MM.1S (cell line): ENCODE results near the gene CABP7.

Source experiments
- DNase-seq: peaks from one replicate; pipeline ENCODE4 v3.0.0-alpha.2; 2015
- H2AFZ ChIP-seq: fragments of 300-600 bp; sonication (generic); 2 replicates; pipeline ENCODE4 v1.6.0; 2016; ENCODE audit warnings: antibody characterized with exemption, low read length
- H3F3A ChIP-seq: fragments of 300-600 bp; sonication (generic); 2 replicates; pipeline ENCODE4 v1.6.1; 2016; ENCODE audit warnings: mild to moderate bottlenecking, antibody characterized with exemption, low read length, moderate library complexity, mixed read lengths; ENCODE audit not compliant: insufficient read depth
- H3K27ac ChIP-seq: fragments of 300-600 bp; sonication (generic); 2 replicates; pipeline ENCODE4 v1.5.1; 2016; ENCODE audit warnings: mild to moderate bottlenecking, low read length
- H3K27me3 ChIP-seq: fragments of 300-600 bp; sonication (generic); replicated peaks from 2 replicates; pipeline ENCODE4 v1.6.0; 2016; ENCODE audit warnings: low read length; ENCODE audit not compliant: insufficient read depth
- H3K36me3 ChIP-seq: fragments of 300-600 bp; sonication (generic); replicated peaks from 2 replicates; pipeline ENCODE4 v1.6.1; 2016; ENCODE audit warnings: mild to moderate bottlenecking, low read length, mixed read lengths; ENCODE audit not compliant: insufficient read depth
- H3K4me1 ChIP-seq: fragments of 300-600 bp; sonication (generic); 2 replicates; pipeline ENCODE4 v1.6.1; 2016; ENCODE audit warnings: low read length, mixed read lengths
- H3K4me2 ChIP-seq: fragments of 300-600 bp; sonication (generic); 2 replicates; pipeline ENCODE4 v1.6.0; 2016; ENCODE audit warnings: low read depth, low read length
- H3K4me3 ChIP-seq: fragments of 300-600 bp; sonication (generic); 2 replicates; pipeline ENCODE4 v1.5.1; 2016; ENCODE audit warnings: low read length, mixed read lengths
- H3K79me2 ChIP-seq: fragments of 300-600 bp; sonication (generic); 2 replicates; pipeline ENCODE4 v1.6.1; 2016; ENCODE audit warnings: mixed run types, low read length, mixed read lengths
- H3K9ac ChIP-seq: fragments of 300-600 bp; sonication (generic); 2 replicates; pipeline ENCODE4 v1.6.1; 2016; ENCODE audit warnings: low read length, mixed read lengths
- H3K9me2 ChIP-seq: fragments of 300-600 bp; sonication (generic); replicated peaks from 2 replicates; pipeline ENCODE4 v1.6.1; 2016; ENCODE audit warnings: mild to moderate bottlenecking, low read length, mixed read lengths; ENCODE audit not compliant: insufficient read depth
- H3K9me3 ChIP-seq: fragments of 300-600 bp; sonication (generic); replicated peaks from 2 replicates; pipeline ENCODE4 v1.6.1; 2016; ENCODE audit warnings: mild to moderate bottlenecking, low read length, mixed read lengths; ENCODE audit not compliant: insufficient read depth
- H4K20me1 ChIP-seq: fragments of 300-600 bp; sonication (generic); 2 replicates; pipeline ENCODE4 v1.6.1; 2016; ENCODE audit warnings: mild to moderate bottlenecking, low read length, moderate library complexity, mixed read lengths; ENCODE audit not compliant: insufficient read depth
- CTCF ChIP-seq: fragments of 300-600 bp; sonication (generic); IDR thresholded peaks from 2 replicates; pipeline ENCODE4 v1.5.1; 2016; ENCODE audit warnings: antibody characterized with exemption, low read length, mixed read lengths
- EZH2 ChIP-seq: fragments of 300-600 bp; sonication (generic); optimal IDR thresholded peaks from 2 replicates; pipeline ENCODE3; 2017; ENCODE audit warnings: low read depth, mild to moderate bottlenecking, antibody characterized with exemption, low read length, mixed read lengths
- EZH2phosphoT487 ChIP-seq: fragments of 300-600 bp; sonication (generic); IDR thresholded peaks from 2 replicates; pipeline ENCODE4 v1.6.1; 2018; ENCODE audit warnings: antibody characterized with exemption, low read length

The CABP7 gene

GRCh38 chr22:29712119-29712518, 7.7 kb upstream of the CABP7 start:
- H3K27ac ChIP-seq = no peak overlapping the region
- no peak overlapping the region for H3K4me2 ChIP-seq
- no peaks in the 10 kb centered on the region for H3K9me3 ChIP-seq
- no peak for DNase-seq
- H4K20me1 ChIP-seq = no peaks in the 10 kb centered on the region
- H3F3A ChIP-seq = no peaks in the 10 kb centered on the region
- peaks cover 32% of the 10 kb centered on the region for H3K27me3 ChIP-seq
- H3K4me3 ChIP-seq = no peak overlapping the region
- H3K36me3 ChIP-seq = no peaks in the 10 kb centered on the region
- H3K9me2 ChIP-seq = no peaks in the 10 kb centered on the region
- no peak overlapping the region for H2AFZ ChIP-seq
- H3K9ac ChIP-seq = no peak overlapping the region
- no peak for TF ChIP-seq EZH2
- no peak for TF ChIP-seq EZH2phosphoT487
- no peak for TF ChIP-seq CTCF
- no peaks in the 10 kb centered on the region for H3K79me2 ChIP-seq
- H3K4me1 ChIP-seq = no peaks in the 10 kb centered on the region

DNA sequence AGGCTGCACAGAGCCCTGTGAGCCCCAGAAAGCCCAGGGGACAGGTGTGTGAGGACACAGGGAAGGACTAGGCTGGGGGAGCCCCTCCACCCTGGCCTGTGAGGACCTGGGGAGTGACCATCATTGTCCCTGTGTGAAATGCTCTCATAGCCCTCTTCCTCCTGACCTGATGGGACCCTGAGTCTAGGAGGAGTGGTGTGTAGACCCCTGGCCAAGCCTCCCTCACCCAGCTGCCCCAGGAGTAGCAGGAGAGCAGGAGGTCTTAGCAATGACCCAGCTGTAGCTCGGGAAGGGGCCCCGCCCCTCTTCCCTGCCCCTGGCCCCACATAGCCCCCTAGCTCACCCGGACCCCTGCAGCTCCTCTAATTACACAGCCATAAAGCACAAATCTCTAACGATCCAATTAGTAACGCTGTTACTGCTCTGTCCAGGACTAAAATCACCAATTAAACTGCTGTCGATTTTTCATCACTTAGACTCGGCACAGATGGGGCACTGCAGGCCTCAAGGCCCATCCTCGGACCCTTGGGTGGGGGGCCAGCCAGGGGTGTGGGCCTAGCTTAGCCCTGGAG, 6.6 kb upstream of the CABP7 start:
- no peaks in the 10 kb centered on the region for H4K20me1 ChIP-seq
- no peak overlapping the region for H2AFZ ChIP-seq
- no peaks in the 10 kb centered on the region for H3K4me1 ChIP-seq
- no peaks in the 10 kb centered on the region for H3K9me2 ChIP-seq
- no peaks in the 10 kb centered on the region for H3F3A ChIP-seq
- H3K4me3 ChIP-seq = no peak overlapping the region
- no peak for TF ChIP-seq EZH2phosphoT487
- TF ChIP-seq CTCF = no peak
- no peak for TF ChIP-seq EZH2
- no peaks in the 10 kb centered on the region for H3K79me2 ChIP-seq
- no peak overlapping the region for H3K9ac ChIP-seq
- H3K36me3 ChIP-seq = no peaks in the 10 kb centered on the region
- H3K27ac ChIP-seq = no peak overlapping the region
- no peaks in the 10 kb centered on the region for H3K9me3 ChIP-seq
- no peak for DNase-seq
- peaks cover 42% of the 10 kb centered on the region for H3K27me3 ChIP-seq
- no peak overlapping the region for H3K4me2 ChIP-seq

- no peak overlapping the region for H3K9ac ChIP-seq
- no peak overlapping the region for H3K4me2 ChIP-seq
- no peak for TF ChIP-seq CTCF
- no peak for TF ChIP-seq EZH2
- TF ChIP-seq EZH2phosphoT487 = no peak
- H3K27ac ChIP-seq = no peak overlapping the region
- no peak overlapping the region for H3K4me3 ChIP-seq
- H4K20me1 ChIP-seq = no peaks in the 10 kb centered on the region
- H3K36me3 ChIP-seq = no peaks in the 10 kb centered on the region
- H2AFZ ChIP-seq = no peak overlapping the region
- H3K4me1 ChIP-seq = no peaks in the 10 kb centered on the region
- H3K9me3 ChIP-seq = no peaks in the 10 kb centered on the region
- no peaks in the 10 kb centered on the region for H3K9me2 ChIP-seq
- no peaks in the 10 kb centered on the region for H3F3A ChIP-seq
- H3K79me2 ChIP-seq = no peaks in the 10 kb centered on the region
- peaks cover 56% of the 10 kb centered on the region for H3K27me3 ChIP-seq
- DNase-seq = no peak
These were observed 4.6 kb upstream of the CABP7 start for GRCh38 chr22:29715240-29715639.
